ENCODE data around the gene FIGN.

- TF ChIP-seq, protein P1, sequence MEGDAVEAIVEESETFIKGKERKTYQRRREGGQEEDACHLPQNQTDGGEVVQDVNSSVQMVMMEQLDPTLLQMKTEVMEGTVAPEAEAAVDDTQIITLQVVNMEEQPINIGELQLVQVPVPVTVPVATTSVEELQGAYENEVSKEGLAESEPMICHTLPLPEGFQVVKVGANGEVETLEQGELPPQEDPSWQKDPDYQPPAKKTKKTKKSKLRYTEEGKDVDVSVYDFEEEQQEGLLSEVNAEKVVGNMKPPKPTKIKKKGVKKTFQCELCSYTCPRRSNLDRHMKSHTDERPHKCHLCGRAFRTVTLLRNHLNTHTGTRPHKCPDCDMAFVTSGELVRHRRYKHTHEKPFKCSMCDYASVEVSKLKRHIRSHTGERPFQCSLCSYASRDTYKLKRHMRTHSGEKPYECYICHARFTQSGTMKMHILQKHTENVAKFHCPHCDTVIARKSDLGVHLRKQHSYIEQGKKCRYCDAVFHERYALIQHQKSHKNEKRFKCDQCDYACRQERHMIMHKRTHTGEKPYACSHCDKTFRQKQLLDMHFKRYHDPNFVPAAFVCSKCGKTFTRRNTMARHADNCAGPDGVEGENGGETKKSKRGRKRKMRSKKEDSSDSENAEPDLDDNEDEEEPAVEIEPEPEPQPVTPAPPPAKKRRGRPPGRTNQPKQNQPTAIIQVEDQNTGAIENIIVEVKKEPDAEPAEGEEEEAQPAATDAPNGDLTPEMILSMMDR (IDR thresholded peaks at IDR 0.05; ENCODE audit: low read length) = no peak
- no peak for TF ChIP-seq EZH2 (IDR thresholded peaks at IDR 0.05; ENCODE audit: borderline replicate concordance, low read length)
These were observed 62.3 kb downstream of the FIGN start for GRCh38 chr2:163673522-163673921.
